ENCODE data around the gene CFAP92.

Gene CFAP92

DNA sequence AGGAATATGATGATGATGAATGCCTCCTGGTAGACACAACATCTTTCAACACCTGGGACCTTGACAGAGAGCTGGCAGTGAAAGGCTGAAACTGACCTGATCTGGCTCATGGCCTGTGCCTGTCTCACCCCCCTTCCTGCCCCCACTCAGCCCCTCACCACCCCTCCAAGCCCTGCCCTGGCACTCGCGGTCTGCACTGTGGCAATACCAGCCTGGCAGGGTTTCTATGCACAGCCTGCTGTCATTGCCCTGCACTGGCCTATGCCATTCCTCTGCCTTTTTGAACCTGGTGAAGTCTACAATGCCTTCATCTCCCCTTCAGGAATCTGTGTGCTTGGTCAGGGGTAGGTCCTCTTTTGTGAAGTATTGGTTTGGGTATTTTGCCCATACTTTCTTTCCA lies 58.0 kb downstream of the CFAP92 start:
- DNase-seq (ENCODE audit: low spot score) (no peak), ATAC-seq (ENCODE audit: low read depth) (peak; percentile 32; the same call in 2 of the 3 replicates)
- Histone ChIP-seq H3K27ac (ENCODE audit: poor library complexity, severe bottlenecking) (no peak overlapping the region), H3K27me3 (ENCODE audit: insufficient read depth, poor library complexity, severe bottlenecking) (no peaks in the 10 kb centered on the region), H3K36me3 (ENCODE audit: low read depth) (no peaks in the 10 kb centered on the region), H3K9me3 (ENCODE audit: severe bottlenecking) (no peaks in the 10 kb centered on the region), H3K4me3 (ENCODE audit: severe bottlenecking) (no peak overlapping the region), H3K4me1 (ENCODE audit: insufficient read depth, poor library complexity, severe bottlenecking) (no peaks in the 10 kb centered on the region)
- no peak for TF ChIP-seq CTCF (IDR thresholded peaks at IDR 0.05; ENCODE audit: poor library complexity, severe bottlenecking)

DNA sequence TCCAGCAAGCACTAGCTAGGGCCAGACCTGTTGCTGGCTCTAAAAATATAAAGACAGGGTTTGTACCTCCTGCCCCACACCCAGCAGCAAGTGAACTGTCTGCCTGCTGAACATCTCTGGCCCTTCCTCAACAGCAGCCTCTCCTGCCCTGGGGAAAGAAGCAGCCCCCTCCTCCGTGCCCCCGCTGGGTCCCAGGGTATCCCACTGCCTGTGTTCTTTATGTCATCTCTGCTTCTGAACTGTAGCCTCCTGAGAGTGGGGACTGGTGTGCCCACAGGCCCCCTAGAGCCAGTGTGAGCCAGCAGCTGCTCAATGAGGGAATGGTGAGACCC lies 60.0 kb downstream of the CFAP92 start:
- no peak for DNase-seq (ENCODE audit: low spot score)
- no peak for TF ChIP-seq CTCF (IDR thresholded peaks at IDR 0.05; ENCODE audit: poor library complexity, severe bottlenecking)
- Histone ChIP-seq H3K9me3 (ENCODE audit: severe bottlenecking) (no peaks in the 10 kb centered on the region), H3K4me1 (ENCODE audit: insufficient read depth, poor library complexity, severe bottlenecking) (no peaks in the 10 kb centered on the region), H3K27me3 (ENCODE audit: insufficient read depth, poor library complexity, severe bottlenecking) (no peaks in the 10 kb centered on the region), H3K36me3 (ENCODE audit: low read depth) (no peaks in the 10 kb centered on the region), H3K4me3 (ENCODE audit: severe bottlenecking) (no peak overlapping the region), H3K27ac (ENCODE audit: poor library complexity, severe bottlenecking) (no peak overlapping the region)
- no peak for ATAC-seq (ENCODE audit: low read depth)

GRCh38 chr3:128933213-128933921 lies 60.5 kb downstream of the CFAP92 start:
- TF ChIP-seq CTCF (IDR thresholded peaks at IDR 0.05; ENCODE audit: poor library complexity, severe bottlenecking) = no peak
- DNase-seq (ENCODE audit: low spot score) = no peak
- no peaks in the 10 kb centered on the region for H3K36me3 ChIP-seq (ENCODE audit: low read depth)
- no peaks in the 10 kb centered on the region for H3K27me3 ChIP-seq (ENCODE audit: insufficient read depth, poor library complexity, severe bottlenecking)
- H3K4me1 ChIP-seq (ENCODE audit: insufficient read depth, poor library complexity, severe bottlenecking) = no peaks in the 10 kb centered on the region
- no peak overlapping the region for H3K27ac ChIP-seq (ENCODE audit: poor library complexity, severe bottlenecking)
- H3K4me3 ChIP-seq (ENCODE audit: severe bottlenecking) = no peak overlapping the region
- ATAC-seq (ENCODE audit: low read depth) = no peak
- H3K9me3 ChIP-seq (ENCODE audit: severe bottlenecking) = no peaks in the 10 kb centered on the region

DNA sequence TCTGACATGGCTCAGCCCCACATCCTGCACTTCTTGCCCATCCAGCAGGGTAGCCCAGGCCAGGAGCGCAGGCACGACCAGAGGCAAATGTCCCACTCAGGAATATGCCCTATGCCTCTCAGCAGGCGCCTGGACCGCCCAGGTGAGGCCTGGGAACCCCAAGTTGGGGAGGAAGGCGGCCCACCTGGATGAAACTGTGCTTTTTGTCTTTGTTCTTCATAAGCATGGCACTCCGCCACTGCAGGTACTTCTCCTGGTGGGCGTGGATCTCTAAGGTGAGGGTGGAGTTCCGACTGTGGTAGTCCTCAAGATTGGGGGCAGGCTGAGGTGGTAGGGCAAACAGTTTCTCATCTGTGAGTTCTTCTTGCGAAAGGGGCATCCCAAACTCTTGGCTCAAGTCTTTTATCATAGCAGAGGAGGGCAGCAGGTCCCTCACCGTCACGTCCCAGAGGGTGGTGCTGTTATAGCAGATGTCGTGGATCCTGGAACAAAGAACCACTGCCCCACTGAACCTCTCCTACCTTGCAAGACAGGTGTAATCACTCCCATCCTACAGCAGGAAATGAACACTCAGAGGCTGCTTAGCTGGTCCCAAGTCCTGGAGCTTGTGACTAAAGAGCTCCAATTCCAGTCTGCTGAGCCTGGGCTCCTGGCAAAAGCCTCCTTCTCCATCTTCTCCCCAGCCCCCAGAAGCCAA lies 61.2 kb downstream of the CFAP92 start:
- ATAC-seq (ENCODE audit: low read depth) = 0 out of 3 replicates have a peak, but pooled peaks have one; percentile 33
- Histone ChIP-seq H3K36me3 (ENCODE audit: low read depth) (no peaks in the 10 kb centered on the region), H3K27ac (ENCODE audit: poor library complexity, severe bottlenecking) (no peak overlapping the region), H3K4me3 (ENCODE audit: severe bottlenecking) (no peak overlapping the region), H3K9me3 (ENCODE audit: severe bottlenecking) (no peaks in the 10 kb centered on the region), H3K4me1 (ENCODE audit: insufficient read depth, poor library complexity, severe bottlenecking) (no peaks in the 10 kb centered on the region), H3K27me3 (ENCODE audit: insufficient read depth, poor library complexity, severe bottlenecking) (no peaks in the 10 kb centered on the region)
- TF ChIP-seq CTCF (IDR thresholded peaks at IDR 0.05; ENCODE audit: poor library complexity, severe bottlenecking) = no peak
- no peak for DNase-seq (ENCODE audit: low spot score)

GRCh38 chr3:128931046-128931445 lies 62.8 kb downstream of the CFAP92 start:
- no peaks in the 10 kb centered on the region for H3K9me3 ChIP-seq (ENCODE audit: severe bottlenecking)
- no peak for DNase-seq (ENCODE audit: low spot score)
- H3K27me3 ChIP-seq (ENCODE audit: insufficient read depth, poor library complexity, severe bottlenecking) = no peaks in the 10 kb centered on the region
- no peak for ATAC-seq (ENCODE audit: low read depth)
- no peak for TF ChIP-seq CTCF (IDR thresholded peaks at IDR 0.05; ENCODE audit: poor library complexity, severe bottlenecking)
- H3K4me3 ChIP-seq (ENCODE audit: severe bottlenecking) = no peak overlapping the region
- H3K27ac ChIP-seq (ENCODE audit: poor library complexity, severe bottlenecking) = no peak overlapping the region
- no peaks in the 10 kb centered on the region for H3K4me1 ChIP-seq (ENCODE audit: insufficient read depth, poor library complexity, severe bottlenecking)
- H3K36me3 ChIP-seq (ENCODE audit: low read depth) = no peaks in the 10 kb centered on the region

Data from RWPE2 (cell line).